Caco-2 (cell line): ENCODE results near the gene TMC2. TPM values are rescaled to one million over a fixed set of nuclear protein-coding genes. Genes with fewer than 3 reads are reported as not detected.

ENCODE experiments used
- BruUV-seq: library from RNA; stranded (reverse); fragments of 400-500 nt; replicated peaks from 2 replicates; lab custom pipeline; 2021; lab: Mats Ljungman, UMichigan
- CTCF ChIA-PET: fragments of 300-600 bp; sonication (Branson Sonifier 250); formaldehyde crosslinking; loops from one replicate; lab custom pipeline; 2022; ENCODE audit warnings: antibody characterized with exemption; lab: Charles Lee
- POLR2A ChIA-PET: fragments of 300-600 bp; sonication (Branson Sonifier 250); formaldehyde crosslinking; loops from one replicate; lab custom pipeline; 2022; ENCODE audit warnings: antibody characterized with exemption; lab: Charles Lee
- DNase-seq, 2 experiments: peaks; one replicate each; pipeline versions ENCODE4 v3.0.0 to v3.0.0-alpha.2; 2020 to 2022
- H3K27me3 ChIP-seq: replicated peaks from 2 replicates; pipeline ENCODE4 v1.6.0; 2011; ENCODE audit warnings: low read length; ENCODE audit not compliant: control insufficient read depth, insufficient read depth
- H3K36me3 ChIP-seq: 2 replicates; pipeline ENCODE4 v1.5.1; 2011; ENCODE audit warnings: low read length; ENCODE audit not compliant: control insufficient read depth, insufficient read depth
- H3K4me1 ChIP-seq: fragments of 250-450 bp; sonication (Bioruptor Pico); 2 replicates; pipeline ENCODE4 v1.5.1; 2020; ENCODE audit warnings: mild to moderate bottlenecking
- H3K4me3 ChIP-seq: 2 replicates; pipeline ENCODE4 v1.5.1; 2011; ENCODE audit warnings: low read depth, mild to moderate bottlenecking, control low read depth, low read length
- H3K9me3 ChIP-seq: fragments of 250-450 bp; sonication (Bioruptor Pico); 2 replicates; pipeline ENCODE4 v1.5.1; 2020; ENCODE audit warnings: mild to moderate bottlenecking, moderate library complexity
- H3K27ac Mint-ChIP-seq: one replicate; pipeline ENCODE4 v1.8.0; 2022; ENCODE audit warnings: mixed read lengths; ENCODE audit not compliant: unreplicated experiment
- H3K27me3 Mint-ChIP-seq: one replicate; pipeline ENCODE4 v1.8.0; 2022; ENCODE audit warnings: mixed read lengths; ENCODE audit not compliant: insufficient read depth, unreplicated experiment
- H3K36me3 Mint-ChIP-seq: one replicate; pipeline ENCODE4 v1.8.0; 2022; ENCODE audit warnings: mild to moderate bottlenecking, mixed read lengths; ENCODE audit not compliant: insufficient read depth, unreplicated experiment
- H3K4me1 Mint-ChIP-seq: one replicate; pipeline ENCODE4 v1.8.0; 2022; ENCODE audit warnings: low read depth, mixed read lengths; ENCODE audit not compliant: unreplicated experiment
- H3K4me3 Mint-ChIP-seq: one replicate; pipeline ENCODE4 v1.8.0; 2022; ENCODE audit warnings: mild to moderate bottlenecking, moderate library complexity, mixed read lengths; ENCODE audit not compliant: unreplicated experiment
- H3K9me3 Mint-ChIP-seq: one replicate; pipeline ENCODE4 v1.8.0; 2022; ENCODE audit warnings: mixed read lengths; ENCODE audit not compliant: unreplicated experiment
- intact Hi-C: fragments of 100-400 bp; cut with micrococcal nuclease; formaldehyde crosslinking; loops from one replicate; pipeline ENCODE4 v1.10.0; 2022; ENCODE audit not compliant: unreplicated experiment
- total RNA-seq: library from RNA; stranded (reverse); gene quantifications from 2 replicates; pipeline ENCODE4 v1.2.3, GENCODE V29; 2022
- TF ChIP-seq, protein P1 (sequence below), 2 experiments: fragments of 200-600 bp in 1 of 2; IDR thresholded peaks; 1 replicate in 1 of 2; 2 replicates in 1 of 2; pipeline versions ENCODE4 v1.5.1 to v1.8.0; 2011 to 2022; ENCODE audit warnings: antibody characterized with exemption in 1 of 2, control low read depth in 1 of 2, inconsistent platforms in 1 of 2, low read depth in 1 of 2, low read length in 1 of 2, mild to moderate bottlenecking in 1 of 2, moderate library complexity in 1 of 2; ENCODE audit not compliant: insufficient read depth in 1 of 2, severe bottlenecking in 1 of 2, unreplicated experiment in 1 of 2

The TMC2 gene
- total RNA-seq, 1 experiment from 2014 or later: not detected

DNA sequence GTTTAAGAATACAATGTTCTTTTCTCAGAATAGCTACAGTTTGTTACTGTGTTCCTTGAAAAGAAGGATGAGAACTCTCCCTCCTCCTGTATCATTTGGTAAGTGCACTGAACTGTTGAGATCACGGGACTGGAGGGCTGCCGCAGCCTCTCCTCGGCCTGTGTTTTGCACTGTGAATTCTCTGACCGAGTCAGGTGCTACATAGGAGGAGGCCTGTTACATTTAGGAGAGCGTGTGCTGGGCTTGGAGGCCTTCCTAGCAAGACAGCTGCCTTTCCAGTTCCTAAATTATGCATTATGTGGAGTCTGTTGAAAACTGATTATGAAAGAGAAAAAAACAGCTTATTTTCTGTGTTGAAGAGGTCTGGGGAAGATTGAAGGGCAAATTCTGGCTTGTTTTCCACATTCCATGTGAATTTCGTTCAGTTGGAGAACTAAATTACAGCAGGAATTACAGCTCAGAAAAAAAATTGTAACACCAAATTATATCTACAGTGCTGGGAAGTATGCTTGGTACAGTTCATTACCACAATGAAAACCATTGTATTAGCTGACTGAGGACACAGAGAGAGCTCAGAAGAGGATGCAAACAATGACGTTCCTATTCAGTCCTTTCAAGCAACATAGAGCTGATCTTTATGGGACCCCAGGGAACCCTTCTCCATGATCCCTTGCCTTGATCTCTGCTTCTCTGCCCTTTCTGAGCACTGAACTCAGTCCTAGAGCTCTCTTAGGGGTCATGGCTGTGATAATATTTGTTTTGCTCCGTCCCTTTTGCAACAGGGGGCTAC lies 2.8 kb downstream of the TMC2 start:
- no peak overlapping the region for H3K4me3 ChIP-seq
- no peaks in the 10 kb centered on the region for H3K4me1 ChIP-seq
- H3K4me3 Mint-ChIP-seq: no peak overlapping the region
- intact Hi-C loops: no loop called here
- no peaks in the 10 kb centered on the region for H3K4me1 Mint-ChIP-seq
- H3K9me3 ChIP-seq: no peaks in the 10 kb centered on the region
- H3K27me3 Mint-ChIP-seq: peaks cover 20% of the 10 kb centered on the region
- H3K27ac Mint-ChIP-seq: no peak overlapping the region
- H3K9me3 Mint-ChIP-seq: no peaks in the 10 kb centered on the region
- H3K36me3 ChIP-seq: no peaks in the 10 kb centered on the region
- no peaks in the 10 kb centered on the region; the same call in 1 of the 2 replicates for H3K27me3 ChIP-seq
- TF ChIP-seq, protein P1, sequence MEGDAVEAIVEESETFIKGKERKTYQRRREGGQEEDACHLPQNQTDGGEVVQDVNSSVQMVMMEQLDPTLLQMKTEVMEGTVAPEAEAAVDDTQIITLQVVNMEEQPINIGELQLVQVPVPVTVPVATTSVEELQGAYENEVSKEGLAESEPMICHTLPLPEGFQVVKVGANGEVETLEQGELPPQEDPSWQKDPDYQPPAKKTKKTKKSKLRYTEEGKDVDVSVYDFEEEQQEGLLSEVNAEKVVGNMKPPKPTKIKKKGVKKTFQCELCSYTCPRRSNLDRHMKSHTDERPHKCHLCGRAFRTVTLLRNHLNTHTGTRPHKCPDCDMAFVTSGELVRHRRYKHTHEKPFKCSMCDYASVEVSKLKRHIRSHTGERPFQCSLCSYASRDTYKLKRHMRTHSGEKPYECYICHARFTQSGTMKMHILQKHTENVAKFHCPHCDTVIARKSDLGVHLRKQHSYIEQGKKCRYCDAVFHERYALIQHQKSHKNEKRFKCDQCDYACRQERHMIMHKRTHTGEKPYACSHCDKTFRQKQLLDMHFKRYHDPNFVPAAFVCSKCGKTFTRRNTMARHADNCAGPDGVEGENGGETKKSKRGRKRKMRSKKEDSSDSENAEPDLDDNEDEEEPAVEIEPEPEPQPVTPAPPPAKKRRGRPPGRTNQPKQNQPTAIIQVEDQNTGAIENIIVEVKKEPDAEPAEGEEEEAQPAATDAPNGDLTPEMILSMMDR (IDR thresholded peaks at IDR 0.05; ENCODE audit: insufficient read depth in 1 of 2, low read depth in 1 of 2, low read length in 1 of 2, severe bottlenecking in 1 of 2, unreplicated experiment in 1 of 2): no peak
- H3K36me3 Mint-ChIP-seq: no peaks in the 10 kb centered on the region
- DNase-seq: no peak
- POLR2A ChIA-PET: no interaction called here
- CTCF ChIA-PET: interaction anchor here (0.5 kb wide), 1 partner anchor 14 kb away, joined by 6 read pairs; no protein-coding TSS in a partner anchor
- no TSS peak for BruUV-seq

DNA sequence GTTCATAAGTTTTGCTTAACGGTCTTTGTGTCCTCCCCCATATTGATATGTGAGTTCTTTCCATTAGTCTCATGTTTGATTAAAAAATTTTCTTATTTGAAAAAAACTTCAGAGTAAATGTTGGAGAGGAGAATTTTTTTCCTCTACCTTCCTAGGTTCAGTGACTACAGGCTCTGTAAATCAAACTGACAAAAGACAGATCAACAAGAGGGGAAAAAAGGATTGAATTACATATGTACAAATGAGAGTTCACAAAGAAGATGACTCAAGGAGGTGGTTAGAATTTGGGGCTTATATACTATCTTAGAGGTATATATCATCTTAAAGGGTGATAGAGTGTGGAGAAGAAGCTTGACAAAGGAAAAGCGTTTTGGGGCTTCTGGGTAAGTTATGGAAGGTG lies 5.6 kb downstream of the TMC2 start:
- Mint-ChIP-seq H3K4me3 (no peak overlapping the region), H3K4me1 (no peaks in the 10 kb centered on the region), H3K27me3 (peaks cover 25% of the 10 kb centered on the region), H3K36me3 (no peaks in the 10 kb centered on the region), H3K27ac (no peak overlapping the region), H3K9me3 (peaks cover 10% of the 10 kb centered on the region)
- Histone ChIP-seq H3K9me3 (no peaks in the 10 kb centered on the region), H3K4me1 (no peaks in the 10 kb centered on the region), H3K4me3 (no peak overlapping the region), H3K36me3 (no peaks in the 10 kb centered on the region), H3K27me3 (no peaks in the 10 kb centered on the region; the same call in 1 of the 2 replicates)
- CTCF ChIA-PET: no interaction called here
- POLR2A ChIA-PET: no interaction called here
- TF ChIP-seq, protein P1 (IDR thresholded peaks at IDR 0.05; ENCODE audit: insufficient read depth in 1 of 2, low read depth in 1 of 2, low read length in 1 of 2, severe bottlenecking in 1 of 2, unreplicated experiment in 1 of 2): no peak
- BruUV-seq: no TSS peak
- no peak for DNase-seq
- intact Hi-C loops: no loop called here

DNA sequence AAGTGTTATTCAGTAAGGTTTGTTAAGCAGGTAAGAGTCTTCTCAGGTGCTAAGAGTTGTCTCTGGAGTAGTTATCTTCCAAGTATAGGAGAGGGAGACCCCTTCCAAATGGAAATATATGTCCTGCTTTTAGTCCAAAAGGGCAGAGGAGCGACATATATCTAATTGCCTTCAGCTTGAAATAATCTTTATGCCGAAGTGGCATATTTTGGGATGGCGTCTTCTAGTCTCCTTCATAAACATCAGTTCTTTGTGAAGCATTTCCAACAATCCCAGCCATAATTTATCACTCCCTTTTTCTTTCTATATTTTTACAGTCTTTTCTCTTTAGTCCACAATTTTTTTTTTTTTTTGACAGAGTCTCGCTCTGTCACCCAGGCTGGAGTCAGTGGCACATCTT lies 6.0 kb downstream of the TMC2 start:
- DNase-seq: no peak
- ChIA-PET POLR2A (no interaction called here), CTCF (no interaction called here)
- peaks cover 25% of the 10 kb centered on the region for H3K27me3 Mint-ChIP-seq
- BruUV-seq: no TSS peak
- no peak overlapping the region for H3K27ac Mint-ChIP-seq
- Histone ChIP-seq H3K36me3 (no peaks in the 10 kb centered on the region), H3K4me1 (no peaks in the 10 kb centered on the region), H3K9me3 (no peaks in the 10 kb centered on the region), H3K27me3 (no peaks in the 10 kb centered on the region; the same call in 1 of the 2 replicates), H3K4me3 (no peak overlapping the region)
- intact Hi-C loops: no loop called here
- no peaks in the 10 kb centered on the region for H3K36me3 Mint-ChIP-seq
- no peaks in the 10 kb centered on the region for H3K4me1 Mint-ChIP-seq
- TF ChIP-seq, protein P1 (IDR thresholded peaks at IDR 0.05; ENCODE audit: insufficient read depth in 1 of 2, low read depth in 1 of 2, low read length in 1 of 2, severe bottlenecking in 1 of 2, unreplicated experiment in 1 of 2): no peak
- H3K9me3 Mint-ChIP-seq: peaks cover 10% of the 10 kb centered on the region
- H3K4me3 Mint-ChIP-seq: no peak overlapping the region
